NT2/D1 (cell line): ENCODE results near the gene SIX4.

Experiments used
- SUZ12 ChIP-seq: IDR thresholded peaks from 2 replicates; pipeline ENCODE4 v1.6.1; 2011; ENCODE audit not compliant: insufficient read length, insufficient read depth; ENCODE audit errors: extremely low read depth
- YY1 ChIP-seq: IDR thresholded peaks from 2 replicates; pipeline ENCODE4 v1.6.1; 2011; ENCODE audit not compliant: insufficient read length, insufficient read depth
- ZNF274 ChIP-seq: IDR thresholded peaks from 2 replicates; pipeline ENCODE4 v1.6.1; 2011; ENCODE audit warnings: mild to moderate bottlenecking, low read depth, low read length

GRCh38 chr14:60738843-60739508 is 14.8 kb upstream of the SIX4 start:
- TF ChIP-seq YY1 (no peak), ZNF274 (no peak), SUZ12 (no peak)
